Spleen (tissue), 11 donors: Measurements from ENCODE around the gene PELO. TPM values are rescaled to one million over a fixed set of nuclear protein-coding genes. Genes with fewer than 3 reads are reported as not detected.

ENCODE experiments used
- DNase-seq: peaks from one replicate; pipeline ENCODE4 v3.0.0-alpha.2; 2020
- H3K27ac ChIP-seq, 8 donors: fragments of 200-600 bp; sonication (generic) in 7 of 8; 1 replicate in 4 of 8; 2 replicates in 4 of 8; pipeline versions ENCODE4 v1.5.0 to v1.8.0; 2016 to 2021; ENCODE audit warnings: inconsistent platforms in 4 of 8, mild to moderate bottlenecking in 4 of 8, moderate library complexity in 1 of 8
- H3K27me3 ChIP-seq, 7 donors: fragments of 200-600 bp; sonication (generic) in 6 of 7; replicated peaks in 1 of 7; 1 replicate in 4 of 7; 2 replicates in 3 of 7; pipeline versions ENCODE4 v1.5.0 to v1.8.0; 2016 to 2021; ENCODE audit warnings: inconsistent platforms in 3 of 7, mild to moderate bottlenecking in 1 of 7
- H3K36me3 ChIP-seq, 6 donors: fragments of 200-600 bp; sonication (generic) in 5 of 6; 1 replicate in 4 of 6; 2 replicates in 2 of 6; pipeline versions ENCODE4 v1.5.0 to v1.8.0; 2016 to 2021; ENCODE audit warnings: inconsistent platforms in 2 of 6
- H3K4me1 ChIP-seq, 6 donors: fragments of 200-600 bp; sonication (generic) in 5 of 6; 1 replicate in 3 of 6; 2 replicates in 3 of 6; pipeline versions ENCODE4 v1.5.0 to v1.8.0; 2016 to 2021; ENCODE audit warnings: inconsistent platforms in 3 of 6
- H3K4me3 ChIP-seq, 8 donors: fragments of 200-600 bp; sonication (generic) in 7 of 8; 1 replicate in 4 of 8; 2 replicates in 4 of 8; pipeline versions ENCODE4 v1.5.0 to v1.8.0; 2016 to 2021; ENCODE audit warnings: inconsistent platforms in 4 of 8, mild to moderate bottlenecking in 4 of 8, moderate library complexity in 2 of 8
- H3K9me3 ChIP-seq, 8 donors: fragments of 200-600 bp; sonication (generic) in 7 of 8; 1 replicate in 4 of 8; 2 replicates in 4 of 8; pipeline versions ENCODE4 v1.5.0 to v1.8.0; 2016 to 2021; ENCODE audit warnings: inconsistent platforms in 4 of 8
- POLR2A ChIP-seq, 3 donors: fragments of 450-650 bp; IDR thresholded peaks; one replicate each; pipeline ENCODE4 v1.5.1; 2017; ENCODE audit warnings: antibody characterized with exemption in 3 of 3, mild to moderate bottlenecking in 1 of 3
- POLR2AphosphoS5 ChIP-seq, 3 donors: sonication (generic); formaldehyde crosslinking; IDR thresholded peaks; one replicate each; pipeline ENCODE4 v1.5.1; 2017; ENCODE audit warnings: antibody characterized with exemption in 3 of 3
- WGBS, 5 donors: extraction: QIAGEN DNeasy Blood & Tissue Kit in 3 of 5; methylation state at CpG; one replicate each; pipeline versions ENCODE4 v1.1.5 to v1.1.7; 2013 to 2018; 5-methylcytosine and 5-hydroxymethylcytosine counted together
- intact Hi-C: fragments of 100-400 bp; cut with DNase I; formaldehyde crosslinking; loops from one replicate; pipeline ENCODE4 v1.15.0; 2023; ENCODE audit warnings: low total_unique reads
- polyA plus RNA-seq, 3 donors: library from polyadenylated mRNA; stranded (reverse); fragments of 200-250 nt; gene quantifications; one replicate each; pipeline ENCODE4 v1.2.1, GENCODE V29; 2013
- total RNA-seq, 7 donors: library from RNA; depleted of rRNA in 3 of 7; stranded (reverse); fragments of >200 nt in 3 of 7; fragmentation: NEBNext Ultra II Directional in 4 of 7; extraction: Animal tissue kit (Norgen Biotek cat#: 25700) in 4 of 7; gene quantifications; one replicate each; pipeline versions ENCODE4 v1.1.0 to v1.2.1, GENCODE V29; 2016 to 2021
- TF ChIP-seq, protein P1 (sequence below), 11 experiments: fragments of 200-600 bp in 7 of 11; fragments of 450-650 bp in 4 of 11; sonication (generic) in 4 of 11; IDR thresholded peaks in 8 of 11; conservative IDR thresholded peaks in 3 of 11; 1 replicate in 7 of 11; 2 replicates in 4 of 11; pipeline versions ENCODE4 v1.4.0 to v1.8.0; 2016 to 2021; ENCODE audit warnings: antibody characterized with exemption in 11 of 11, inconsistent platforms in 4 of 11, mild to moderate bottlenecking in 1 of 11
- donor health status: healthy with polysubstance abuse.
- donor health status: DM: no; HTN: no; CAD: no; lungs with moderate emphysema.
- donor health status: DM: no; HTN: no; CAD: no.
- donor health status: Bipolar disorder and iron deficiency.
- donor health status: healthy.
- donor health status: DM: no; HTN: no; CAD: no.
- donor health status: DM: yes; HTN: yes; CAD: no.

Gene PELO
- total and polyA plus RNA-seq, 10 donors = 10.4 to 169 (median 52.0) TPM

- no peak for DNase-seq
- H3K9me3 ChIP-seq = no peaks in the 10 kb centered on the region
- no peaks in the 10 kb centered on the region for H3K27me3 ChIP-seq
- WGBS, 5 donors = 46 to 73% (median 63%) methylated on average over 1 of the region's 1 CpG
- no peaks in the 10 kb centered on the region for H3K36me3 ChIP-seq
- H3K27ac ChIP-seq = peak overlapping the region in 5 of 8 donors; percentile 1 to 94 (median 92)
- peaks cover 8 to 63% (median 34%) of the 10 kb centered on the region in 6 donors for H3K4me1 ChIP-seq
- intact Hi-C loops = no loop called here
- peak overlapping the region in 1 of 8 donors; percentile 80 for H3K4me3 ChIP-seq
- TF ChIP-seq POLR2A (IDR thresholded peaks at IDR 0.05) = no peak
- TF ChIP-seq POLR2AphosphoS5 (IDR thresholded peaks at IDR 0.05) = no peak
- TF ChIP-seq, protein P1, sequence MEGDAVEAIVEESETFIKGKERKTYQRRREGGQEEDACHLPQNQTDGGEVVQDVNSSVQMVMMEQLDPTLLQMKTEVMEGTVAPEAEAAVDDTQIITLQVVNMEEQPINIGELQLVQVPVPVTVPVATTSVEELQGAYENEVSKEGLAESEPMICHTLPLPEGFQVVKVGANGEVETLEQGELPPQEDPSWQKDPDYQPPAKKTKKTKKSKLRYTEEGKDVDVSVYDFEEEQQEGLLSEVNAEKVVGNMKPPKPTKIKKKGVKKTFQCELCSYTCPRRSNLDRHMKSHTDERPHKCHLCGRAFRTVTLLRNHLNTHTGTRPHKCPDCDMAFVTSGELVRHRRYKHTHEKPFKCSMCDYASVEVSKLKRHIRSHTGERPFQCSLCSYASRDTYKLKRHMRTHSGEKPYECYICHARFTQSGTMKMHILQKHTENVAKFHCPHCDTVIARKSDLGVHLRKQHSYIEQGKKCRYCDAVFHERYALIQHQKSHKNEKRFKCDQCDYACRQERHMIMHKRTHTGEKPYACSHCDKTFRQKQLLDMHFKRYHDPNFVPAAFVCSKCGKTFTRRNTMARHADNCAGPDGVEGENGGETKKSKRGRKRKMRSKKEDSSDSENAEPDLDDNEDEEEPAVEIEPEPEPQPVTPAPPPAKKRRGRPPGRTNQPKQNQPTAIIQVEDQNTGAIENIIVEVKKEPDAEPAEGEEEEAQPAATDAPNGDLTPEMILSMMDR (IDR thresholded peaks at IDR 0.05 in 8 of 11, conservative IDR thresholded peaks at IDR 0.05 in 3 of 11) = no peak
Measured at GRCh38 chr5:52794519-52794918, 6.8 kb downstream of the PELO start.

GRCh38 chr5:52796031-52796430, 8.3 kb downstream of the PELO start:
- Histone ChIP-seq H3K4me3 (no peak overlapping the region), H3K9me3 (no peaks in the 10 kb centered on the region), H3K36me3 (peaks cover 0 to 2% (median 0%) of the 10 kb centered on the region in 6 donors), H3K27me3 (no peaks in the 10 kb centered on the region), H3K27ac (peak overlapping the region; percentile 1 to 95 (median 94)), H3K4me1 (peaks cover 8 to 74% (median 40%) of the 10 kb centered on the region in 6 donors)
- intact Hi-C loops = no loop called here
- DNase-seq = no peak
- TF ChIP-seq, protein P1 (IDR thresholded peaks at IDR 0.05 in 8 of 11, conservative IDR thresholded peaks at IDR 0.05 in 3 of 11) = no peak

- intact Hi-C loops = no loop called here
- Histone ChIP-seq H3K4me3 (no peak overlapping the region), H3K36me3 (peaks cover 0 to 8% (median 0%) of the 10 kb centered on the region in 6 donors), H3K27ac (peak overlapping the region; percentile 1 to 95 (median 94)), H3K4me1 (peaks cover 8 to 80% (median 46%) of the 10 kb centered on the region in 6 donors), H3K27me3 (no peaks in the 10 kb centered on the region), H3K9me3 (no peaks in the 10 kb centered on the region)
- TF ChIP-seq POLR2AphosphoS5 (IDR thresholded peaks at IDR 0.05) (no peak), POLR2A (IDR thresholded peaks at IDR 0.05) (no peak)
- TF ChIP-seq, protein P1 (IDR thresholded peaks at IDR 0.05 in 8 of 11, conservative IDR thresholded peaks at IDR 0.05 in 3 of 11) = no peak
- DNase-seq = no peak
- 53 to 71% (median 61%) methylated on average over 2 of the region's 2 CpGs for WGBS, 5 donors
Measured at GRCh38 chr5:52796516-52797103, 8.9 kb downstream of the PELO start.

GRCh38 chr5:52798938-52799337, 11.2 kb downstream of the PELO start:
- no peak for DNase-seq
- H3K4me1 ChIP-seq = peaks cover 8 to 94% (median 63%) of the 10 kb centered on the region in 6 donors
- 5 to 14% (median 11%) methylated on average over 3 of the region's 3 CpGs for WGBS, 5 donors

More at GRCh38 chr5:52798938-52799337, 11.2 kb downstream of the PELO start:
- Histone ChIP-seq H3K27ac (peak overlapping the region; percentile 86 to 95 (median 94)), H3K9me3 (no peaks in the 10 kb centered on the region), H3K36me3 (peaks cover 0 to 18% (median 0%) of the 10 kb centered on the region in 6 donors), H3K27me3 (no peaks in the 10 kb centered on the region), H3K4me3 (peak overlapping the region; percentile 53 to 77 (median 65))
- TF ChIP-seq, protein P1 (IDR thresholded peaks at IDR 0.05 in 8 of 11, conservative IDR thresholded peaks at IDR 0.05 in 3 of 11) = no peak
- intact Hi-C loops = no loop called here
